WTC11 (cell line): Measurements from ENCODE around the gene ANO4. TPM values are rescaled to one million over a fixed set of nuclear protein-coding genes. Genes with fewer than 3 reads are reported as not detected.

Experiments used
- ATAC-seq: fragments of 200-7000 bp; cut with Tn5 transposase; 2 replicates; pipeline ENCODE4 v1.10.0; 2021; ENCODE audit warnings: mild to moderate bottlenecking, moderate library complexity
- CTCF ChIA-PET: fragments of 300-600 bp; sonication (Branson Sonifier 250); formaldehyde crosslinking; loops from one replicate; lab custom pipeline; 2021; ENCODE audit warnings: antibody characterized with exemption; lab: Charles Lee
- POLR2A ChIA-PET: fragments of 350-600 bp; sonication (Branson Sonifier 250); formaldehyde crosslinking; loops from one replicate; lab custom pipeline; 2021; ENCODE audit warnings: antibody characterized with exemption; lab: Charles Lee
- DNase-seq: peaks from one replicate; pipeline ENCODE4 v3.0.0; 2021; ENCODE audit warnings: low spot score
- H3K27ac Mint-ChIP-seq: 2 replicates; pipeline ENCODE4 v1.8.0; 2021; ENCODE audit warnings: mixed read lengths
- H3K27me3 Mint-ChIP-seq: 2 replicates; pipeline ENCODE4 v1.8.0; 2021; ENCODE audit warnings: low read depth, mild to moderate bottlenecking, moderate library complexity, mixed read lengths
- H3K36me3 Mint-ChIP-seq: 2 replicates; pipeline ENCODE4 v1.8.0; 2021; ENCODE audit warnings: mixed read lengths
- H3K4me1 Mint-ChIP-seq: 2 replicates; pipeline ENCODE4 v1.8.0; 2022; ENCODE audit warnings: mixed read lengths
- H3K4me3 Mint-ChIP-seq: 2 replicates; pipeline ENCODE4 v1.8.0; 2021; ENCODE audit warnings: mild to moderate bottlenecking, moderate library complexity, mixed read lengths
- H3K9me3 Mint-ChIP-seq: 2 replicates; pipeline ENCODE4 v1.8.0; 2021; ENCODE audit warnings: mixed read lengths
- CREB1 ChIP-seq: sonication (generic); formaldehyde crosslinking; IDR thresholded peaks from 2 replicates; pipeline ENCODE4 v1.8.0; 2023; ENCODE audit warnings: mild to moderate bottlenecking, missing genetic modification reagents
- CREM ChIP-seq: sonication (generic); formaldehyde crosslinking; IDR thresholded peaks from 2 replicates; pipeline ENCODE4 v1.8.1; 2022; ENCODE audit warnings: mild to moderate bottlenecking, missing genetic modification reagents, moderate library complexity
- ERG ChIP-seq: fragments of 250-450 bp; sonication (Bioruptor Pico); IDR thresholded peaks from 2 replicates; pipeline ENCODE4 v1.8.0; 2021; ENCODE audit warnings: mild to moderate bottlenecking
- FOXJ3 ChIP-seq: sonication (generic); formaldehyde crosslinking; IDR thresholded peaks from 2 replicates; pipeline ENCODE4 v1.9.0; 2021; ENCODE audit warnings: missing genetic modification reagents, mild to moderate bottlenecking, borderline replicate concordance
- FOXK1 ChIP-seq: sonication (generic); formaldehyde crosslinking; IDR thresholded peaks from 2 replicates; pipeline ENCODE4 v1.8.0; 2022; ENCODE audit warnings: mild to moderate bottlenecking, moderate library complexity, missing genetic modification reagents
- IRF1 ChIP-seq: sonication (generic); formaldehyde crosslinking; IDR thresholded peaks from 2 replicates; pipeline ENCODE4 v1.8.0; 2023; ENCODE audit warnings: missing genetic modification reagents
- JAZF1 ChIP-seq: fragments of 250-450 bp; sonication (Bioruptor Pico); IDR thresholded peaks from 2 replicates; pipeline ENCODE4 v1.9.0; 2021; ENCODE audit warnings: moderate library complexity, mild to moderate bottlenecking, inconsistent platforms
- NFATC4 ChIP-seq: fragments of 250-450 bp; sonication (Bioruptor Pico); IDR thresholded peaks from 2 replicates; pipeline ENCODE4 v1.9.0; 2021; ENCODE audit warnings: mild to moderate bottlenecking
- NR2C2 ChIP-seq: sonication (generic); formaldehyde crosslinking; IDR thresholded peaks from 2 replicates; pipeline ENCODE4 v1.8.0; 2022; ENCODE audit warnings: mild to moderate bottlenecking, missing genetic modification reagents
- PRDM15 ChIP-seq: sonication (generic); formaldehyde crosslinking; IDR thresholded peaks from 2 replicates; pipeline ENCODE4 v1.8.0; 2022; ENCODE audit warnings: missing genetic modification reagents
- PRRX2 ChIP-seq: fragments of 250-450 bp; sonication (Bioruptor Pico); IDR thresholded peaks from 2 replicates; pipeline ENCODE4 v1.8.0; 2021; ENCODE audit warnings: mild to moderate bottlenecking
- TCF7 ChIP-seq: sonication (generic); formaldehyde crosslinking; IDR thresholded peaks from 2 replicates; pipeline ENCODE4 v1.8.0; 2022; ENCODE audit warnings: mild to moderate bottlenecking, low read depth, missing genetic modification reagents, moderate library complexity
- TEAD4 ChIP-seq: sonication (generic); formaldehyde crosslinking; IDR thresholded peaks from 2 replicates; pipeline ENCODE4 v1.8.0; 2022; ENCODE audit warnings: mild to moderate bottlenecking, missing genetic modification reagents
- ZBTB43 ChIP-seq: sonication (generic); formaldehyde crosslinking; IDR thresholded peaks from 2 replicates; pipeline ENCODE4 v1.8.1; 2023; ENCODE audit warnings: mild to moderate bottlenecking, missing genetic modification reagents
- ZNF121 ChIP-seq: sonication (generic); formaldehyde crosslinking; IDR thresholded peaks from 2 replicates; pipeline ENCODE4 v1.8.0; 2023; ENCODE audit warnings: missing genetic modification reagents
- ZNF138 ChIP-seq: sonication (generic); formaldehyde crosslinking; conservative IDR thresholded peaks from 2 replicates; pipeline ENCODE4 v1.8.1; 2022; ENCODE audit warnings: mild to moderate bottlenecking, moderate library complexity, missing genetic modification reagents
- ZNF317 ChIP-seq: sonication (generic); formaldehyde crosslinking; IDR thresholded peaks from 2 replicates; pipeline ENCODE4 v1.8.1; 2023; ENCODE audit warnings: low read depth, mild to moderate bottlenecking, moderate library complexity, missing genetic modification reagents, borderline replicate concordance
- ZNF532 ChIP-seq: fragments of 250-450 bp; sonication (Bioruptor Pico); IDR thresholded peaks from 2 replicates; pipeline ENCODE4 v1.9.0; 2021; ENCODE audit warnings: mild to moderate bottlenecking, borderline replicate concordance
- total RNA-seq: library from RNA; stranded (reverse); gene quantifications from 3 replicates; pipeline ENCODE4 v1.2.3, GENCODE V29; 2021

Gene ANO4
- total RNA-seq, 1 experiment from 2014 or later = 2.6 TPM

GRCh38 chr12:101021911-101022388 lies 227.4 kb downstream of the ANO4 start:
- H3K4me1 Mint-ChIP-seq = no peaks in the 10 kb centered on the region
- H3K4me3 Mint-ChIP-seq = no peak overlapping the region
- peaks cover 4% of the 10 kb centered on the region; the same call in 1 of the 2 replicates for H3K36me3 Mint-ChIP-seq
- H3K27me3 Mint-ChIP-seq = no peaks in the 10 kb centered on the region
- no peak overlapping the region for H3K27ac Mint-ChIP-seq
- CTCF ChIA-PET = no interaction called here
- peaks cover 5% of the 10 kb centered on the region for H3K9me3 Mint-ChIP-seq
- no peak for TF ChIP-seq TEAD4 (CRISPR knock-in tag)
- TF ChIP-seq FOXJ3 (CRISPR knock-in tag) = no peak
- TF ChIP-seq PRRX2 = no peak
- no peak for TF ChIP-seq ZNF121 (CRISPR knock-in tag)
- no peak for TF ChIP-seq JAZF1
- TF ChIP-seq IRF1 (CRISPR knock-in tag) = no peak
- no peak for TF ChIP-seq ERG (CRISPR knock-in tag)
- no peak for TF ChIP-seq NR2C2 (CRISPR knock-in tag)
- no peak for TF ChIP-seq PRDM15 (CRISPR knock-in tag)
- TF ChIP-seq CREM = no peak
- TF ChIP-seq NFATC4 (CRISPR knock-in tag) = no peak
- no peak for TF ChIP-seq CREB1
- DNase-seq (no peak), ATAC-seq (no peak)
- POLR2A ChIA-PET = no interaction called here

GRCh38 chr12:101027200-101027599 lies 232.6 kb downstream of the ANO4 start:
- no peaks in the 10 kb centered on the region for H3K27me3 Mint-ChIP-seq
- POLR2A ChIA-PET = interaction anchor here (0.6 kb wide), 1 partner anchor 100 kb away, joined by 4 read pairs; no protein-coding TSS in a partner anchor
- DNase-seq = peak; percentile 16
- no peak overlapping the region for H3K27ac Mint-ChIP-seq
- peaks cover 7% of the 10 kb centered on the region for H3K4me1 Mint-ChIP-seq
- CTCF ChIA-PET = no interaction called here
- no peak overlapping the region for H3K4me3 Mint-ChIP-seq
- peak; percentile 36; the same call in 1 of the 2 replicates for ATAC-seq
- peaks cover 23% of the 10 kb centered on the region for H3K36me3 Mint-ChIP-seq
- H3K9me3 Mint-ChIP-seq = peaks cover 42% of the 10 kb centered on the region
- TF ChIP-seq ZNF138 (no peak), TCF7 (no peak), PRDM15 (CRISPR knock-in tag) (no peak), ZBTB43 (CRISPR knock-in tag) (no peak), ZNF317 (CRISPR knock-in tag) (no peak), ZNF532 (no peak), FOXK1 (CRISPR knock-in tag) (no peak)
